GM12875 (cell line): ENCODE results near the gene CSTF2T.

ENCODE experiments used
- H3K4me3 ChIP-seq: one replicate; pipeline ENCODE4 v1.5.1; 2011; ENCODE audit warnings: low read depth, low read length, control low read depth
- TF ChIP-seq, protein P1 (sequence below): IDR thresholded peaks from 2 replicates; pipeline ENCODE4 v1.5.1; 2011; ENCODE audit warnings: low read depth, mild to moderate bottlenecking, control low read depth, inconsistent platforms, low read length, moderate library complexity, borderline replicate concordance; ENCODE audit not compliant: insufficient read depth

The CSTF2T gene

DNA sequence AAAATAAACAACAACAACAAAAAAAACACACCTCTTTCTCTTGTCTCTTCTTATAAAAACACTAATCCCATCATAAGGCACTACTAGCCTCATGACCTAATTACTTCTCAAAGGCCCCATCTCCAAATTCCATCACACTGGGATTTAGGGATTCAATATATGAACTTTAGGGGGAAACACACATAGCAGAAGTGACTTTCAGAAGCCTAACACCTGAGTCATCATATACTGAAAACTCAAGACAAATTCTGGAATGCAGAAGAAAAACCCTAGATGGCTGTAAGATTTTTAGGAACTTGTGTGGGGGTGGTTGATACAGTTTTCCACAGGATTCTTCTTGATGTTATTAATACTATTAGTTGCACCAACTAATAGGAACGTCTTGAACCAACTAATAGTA is 33.7 kb upstream of the CSTF2T start:
- TF ChIP-seq, protein P1, sequence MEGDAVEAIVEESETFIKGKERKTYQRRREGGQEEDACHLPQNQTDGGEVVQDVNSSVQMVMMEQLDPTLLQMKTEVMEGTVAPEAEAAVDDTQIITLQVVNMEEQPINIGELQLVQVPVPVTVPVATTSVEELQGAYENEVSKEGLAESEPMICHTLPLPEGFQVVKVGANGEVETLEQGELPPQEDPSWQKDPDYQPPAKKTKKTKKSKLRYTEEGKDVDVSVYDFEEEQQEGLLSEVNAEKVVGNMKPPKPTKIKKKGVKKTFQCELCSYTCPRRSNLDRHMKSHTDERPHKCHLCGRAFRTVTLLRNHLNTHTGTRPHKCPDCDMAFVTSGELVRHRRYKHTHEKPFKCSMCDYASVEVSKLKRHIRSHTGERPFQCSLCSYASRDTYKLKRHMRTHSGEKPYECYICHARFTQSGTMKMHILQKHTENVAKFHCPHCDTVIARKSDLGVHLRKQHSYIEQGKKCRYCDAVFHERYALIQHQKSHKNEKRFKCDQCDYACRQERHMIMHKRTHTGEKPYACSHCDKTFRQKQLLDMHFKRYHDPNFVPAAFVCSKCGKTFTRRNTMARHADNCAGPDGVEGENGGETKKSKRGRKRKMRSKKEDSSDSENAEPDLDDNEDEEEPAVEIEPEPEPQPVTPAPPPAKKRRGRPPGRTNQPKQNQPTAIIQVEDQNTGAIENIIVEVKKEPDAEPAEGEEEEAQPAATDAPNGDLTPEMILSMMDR = no peak
- no peak overlapping the region for H3K4me3 ChIP-seq

DNA sequence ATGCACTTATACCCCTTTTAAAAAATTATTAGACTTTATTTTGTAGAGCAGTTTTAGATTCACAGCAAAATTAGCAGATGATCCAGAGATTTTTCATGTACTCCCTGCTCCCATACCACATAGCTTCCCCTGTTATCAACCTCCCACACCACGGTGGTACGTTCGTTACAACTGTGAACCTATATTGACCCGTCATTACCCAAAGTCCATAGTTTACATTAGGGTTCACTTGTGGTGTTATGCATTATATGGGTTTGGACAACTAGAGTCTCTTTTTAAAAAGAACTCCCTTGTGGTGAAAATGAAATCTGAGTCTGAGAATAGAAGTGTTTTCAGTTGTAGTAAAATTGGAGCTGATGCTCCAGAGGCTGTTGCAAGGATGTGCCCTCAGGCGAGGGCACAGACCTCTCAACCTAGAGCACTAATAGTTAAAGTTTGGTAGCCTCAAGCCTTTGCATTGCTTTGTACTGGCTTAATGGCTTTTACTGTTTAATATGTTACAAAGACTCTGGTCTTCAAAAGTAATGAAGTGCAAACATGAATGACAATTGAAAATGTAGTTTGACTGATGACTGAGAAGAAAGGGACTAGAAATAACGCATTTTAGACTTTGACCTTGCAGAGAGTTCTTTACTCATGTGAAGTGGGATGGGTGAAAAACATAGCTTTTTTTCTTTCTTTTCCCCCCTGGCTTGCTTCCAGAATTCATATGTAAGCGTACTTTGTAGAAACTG is 30.6 kb upstream of the CSTF2T start:
- TF ChIP-seq, protein P1 = no peak
- H3K4me3 ChIP-seq = no peak overlapping the region

DNA sequence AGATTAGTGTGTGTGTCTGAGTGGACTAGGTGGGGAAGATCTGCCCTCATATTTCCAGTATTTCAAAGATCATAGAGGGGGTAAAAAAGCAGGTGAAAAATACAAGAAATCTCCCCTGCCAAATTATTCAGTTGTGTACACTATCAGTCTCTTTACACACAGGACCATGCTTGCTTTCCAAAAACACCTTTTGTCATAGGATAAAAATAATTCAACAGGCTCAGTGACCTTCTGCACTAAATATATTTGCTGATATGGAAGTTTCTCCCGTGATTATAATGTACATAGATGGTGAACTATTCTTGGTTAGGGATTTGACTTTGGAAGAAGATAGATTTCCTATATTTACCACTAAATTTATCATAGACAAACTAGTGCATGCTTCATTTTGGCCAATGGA is 24.6 kb upstream of the CSTF2T start:
- TF ChIP-seq, protein P1 = no peak
- no peak overlapping the region for H3K4me3 ChIP-seq

DNA sequence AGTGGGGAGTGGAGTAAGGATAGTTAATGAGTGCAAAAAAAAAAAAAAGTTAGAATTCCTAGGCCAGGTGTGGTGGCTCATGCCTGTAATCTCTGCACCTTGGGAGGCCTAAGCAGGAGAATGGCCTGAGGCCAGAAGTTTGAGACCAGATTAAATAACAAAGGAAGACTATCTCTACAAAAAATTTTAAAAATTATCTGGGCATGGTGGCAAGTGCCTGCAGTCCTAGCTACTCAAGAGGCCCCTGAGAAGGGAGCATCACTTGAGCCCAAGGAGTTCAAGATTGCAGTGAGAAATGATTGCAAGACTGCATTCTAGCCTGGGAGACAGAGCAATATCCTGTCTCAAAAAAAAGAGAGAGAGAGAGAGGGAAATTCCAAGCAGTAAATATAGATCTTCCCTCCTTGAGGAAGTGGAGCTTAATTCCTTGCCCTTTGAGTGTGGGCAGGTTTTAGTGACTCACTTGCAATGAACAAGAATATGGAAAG is 19.5 kb upstream of the CSTF2T start:
- no peak overlapping the region for H3K4me3 ChIP-seq
- TF ChIP-seq, protein P1 = no peak

DNA sequence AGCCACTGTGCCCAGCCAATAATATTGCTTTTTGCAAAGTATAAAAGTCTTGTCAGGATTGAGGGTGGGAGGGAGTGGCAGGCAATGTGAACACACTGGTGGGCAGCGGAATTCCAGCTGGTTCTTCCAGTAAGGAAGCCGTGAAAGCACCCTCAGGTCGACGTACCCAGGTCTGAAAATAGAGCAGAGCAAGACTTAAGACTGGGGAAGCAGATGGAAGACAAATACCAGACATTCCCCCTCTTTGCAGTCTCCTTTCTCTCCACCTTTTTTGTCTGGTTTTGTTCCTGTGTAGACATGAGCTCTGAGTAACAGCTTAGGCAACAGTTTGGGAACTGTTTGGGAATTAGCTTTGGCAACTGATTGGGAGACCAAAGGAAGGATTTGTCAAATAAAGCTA is 17.6 kb upstream of the CSTF2T start:
- TF ChIP-seq, protein P1 = no peak
- no peak overlapping the region for H3K4me3 ChIP-seq

DNA sequence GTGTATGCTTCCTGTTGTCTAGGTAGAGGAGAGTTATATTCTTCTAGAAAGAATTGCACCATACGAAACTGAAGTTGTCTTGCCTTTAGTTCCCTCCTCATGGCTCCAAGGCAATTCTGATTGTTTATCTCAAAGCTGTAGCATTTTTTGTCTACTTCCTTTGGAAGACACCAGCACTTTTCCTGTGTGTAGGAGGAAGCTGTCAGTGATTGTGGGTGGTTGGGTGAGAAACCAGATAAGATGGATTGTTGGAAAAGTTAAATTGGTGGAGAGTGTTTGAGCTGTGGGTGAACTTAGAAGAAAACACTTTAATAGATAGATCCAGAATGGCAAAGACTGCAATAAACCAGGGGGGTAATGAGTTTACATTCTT is 12.1 kb upstream of the CSTF2T start:
- TF ChIP-seq, protein P1 = no peak
- H3K4me3 ChIP-seq = no peak overlapping the region

DNA sequence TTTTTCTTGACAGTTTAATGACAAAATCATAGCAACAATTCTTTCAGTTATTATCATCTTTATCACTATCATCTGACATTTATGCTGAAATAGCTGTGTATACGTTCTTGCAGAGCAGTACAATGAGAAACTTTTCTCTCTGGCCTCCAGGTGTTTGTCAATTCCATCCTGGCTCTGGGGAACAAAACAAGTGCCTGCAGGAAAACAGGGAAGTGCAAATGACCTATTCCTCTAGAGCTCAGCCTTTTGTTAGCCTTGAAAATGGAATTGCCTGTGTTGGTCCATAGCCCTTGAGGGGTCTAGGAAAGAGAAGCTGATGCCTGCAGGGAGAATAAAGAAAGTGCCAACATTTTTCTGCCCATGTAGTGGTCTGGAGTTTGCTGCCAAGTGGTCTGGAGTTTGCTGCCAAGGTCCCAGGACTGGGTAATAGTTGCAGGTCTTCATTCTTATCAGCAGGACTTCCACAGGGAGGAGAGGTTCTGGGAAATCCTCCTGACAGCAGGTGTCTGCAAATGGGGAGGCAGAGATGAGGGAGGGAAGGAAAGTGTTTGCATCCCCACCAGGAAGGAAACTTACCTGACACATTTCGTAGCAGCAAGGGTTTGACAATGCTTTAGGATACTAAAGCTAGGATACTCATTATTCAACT is 10.1 kb upstream of the CSTF2T start:
- no peak overlapping the region for H3K4me3 ChIP-seq
- TF ChIP-seq, protein P1 = no peak
